Measurements from ENCODE around the gene CTPS1. TPM values are rescaled to one million over a fixed set of nuclear protein-coding genes. Genes with fewer than 3 reads are reported as not detected.

The CTPS1 gene
- total RNA-seq, 4 donors from 2014 or later = 16.1 to 57.5 (median 17.6) TPM

DNA sequence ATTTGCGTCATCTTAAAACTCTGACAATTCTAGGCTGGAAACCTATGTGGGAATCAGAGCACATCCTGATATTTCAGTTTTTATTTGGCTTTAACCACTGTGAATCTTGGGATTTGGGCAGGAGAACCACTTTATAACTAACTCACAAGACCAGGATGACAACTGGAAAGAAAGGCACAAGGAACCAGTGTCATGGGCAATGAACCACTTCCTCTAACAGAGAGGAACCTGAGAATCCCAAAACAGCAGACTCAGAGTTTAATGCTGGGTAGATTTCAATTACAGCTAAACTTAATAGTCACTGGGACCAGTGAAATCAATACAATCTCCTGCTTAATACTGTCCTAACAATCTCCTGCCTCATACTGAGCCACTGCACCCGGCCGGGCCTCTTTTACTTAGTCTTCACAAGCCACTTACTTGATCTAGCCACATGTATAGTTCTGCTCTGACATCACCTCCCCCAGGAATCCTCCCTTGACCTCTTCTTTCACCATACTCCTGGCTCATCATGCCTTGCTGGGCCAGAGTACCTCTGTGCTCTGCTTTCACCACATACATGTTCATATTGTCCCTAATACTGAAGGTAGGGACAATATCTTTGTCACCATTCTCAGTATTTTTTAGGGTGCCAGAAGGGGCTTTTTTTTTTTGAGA is 62.2 kb downstream of the CTPS1 start:
- no peak for TF ChIP-seq CTCF (IDR thresholded peaks at IDR 0.05)
- DNase-seq (ENCODE audit: low spot score) (no peak), ATAC-seq (ENCODE audit: low FRiP score) (no peak)

- no peak for ATAC-seq (ENCODE audit: low FRiP score)
- DNase-seq (ENCODE audit: low spot score) = no peak
- TF ChIP-seq CTCF (IDR thresholded peaks at IDR 0.05) = no peak
Observed at GRCh38 chr1:41044187-41044586, 64.7 kb downstream of the CTPS1 start.

- ATAC-seq (ENCODE audit: low FRiP score) (peak; percentile 82), DNase-seq (ENCODE audit: low spot score) (no peak)
- no peak for TF ChIP-seq CTCF (IDR thresholded peaks at IDR 0.05)
Observed at GRCh38 chr1:41045740-41046139, 66.2 kb downstream of the CTPS1 start.

GRCh38 chr1:41046347-41046775 is 66.9 kb downstream of the CTPS1 start:
- no peak for DNase-seq (ENCODE audit: low spot score)
- TF ChIP-seq CTCF (IDR thresholded peaks at IDR 0.05) = no peak
- no peak for ATAC-seq (ENCODE audit: low FRiP score)

GRCh38 chr1:41048540-41048939 is 69.0 kb downstream of the CTPS1 start:
- no peak for TF ChIP-seq CTCF (IDR thresholded peaks at IDR 0.05)
- no peak for DNase-seq (ENCODE audit: low spot score)
- ATAC-seq (ENCODE audit: low FRiP score) = no peak

DNA sequence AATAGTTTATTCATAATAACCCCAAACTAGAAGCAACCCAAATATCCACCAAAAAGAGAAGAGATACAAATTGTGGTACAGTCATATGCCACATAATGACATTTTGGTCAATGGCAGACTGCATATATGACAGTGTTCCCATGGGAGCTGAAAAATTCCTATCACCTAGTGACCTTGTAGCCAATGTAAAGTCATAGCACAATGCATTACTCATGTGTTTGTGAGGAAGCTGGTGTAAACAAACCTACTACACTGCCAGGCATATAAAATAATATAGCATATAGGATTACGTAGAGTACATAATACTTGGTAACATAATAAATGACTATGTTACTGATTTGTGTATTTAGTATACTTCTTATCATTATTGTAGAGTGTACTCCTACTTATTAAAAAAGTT is 71.5 kb downstream of the CTPS1 start:
- no peak for TF ChIP-seq CTCF (IDR thresholded peaks at IDR 0.05)
- no peak for DNase-seq (ENCODE audit: low spot score)
- ATAC-seq (ENCODE audit: low FRiP score) = no peak

GRCh38 chr1:41053316-41053715 is 73.8 kb downstream of the CTPS1 start:
- ATAC-seq (ENCODE audit: low FRiP score) (no peak), DNase-seq (ENCODE audit: low spot score) (no peak)
- no peak for TF ChIP-seq CTCF (IDR thresholded peaks at IDR 0.05)

Data from omental fat pad (tissue), 4 donors.